ENCODE results near the gene CEP112. TPM values are rescaled to one million over a fixed set of nuclear protein-coding genes. Genes with fewer than 3 reads are reported as not detected.
A peak's percentile ranks its signal among the peaks of the same experiment; 100 is the strongest.

Gene CEP112
- total and polyA plus RNA-seq, 2 of the 8 experiments (the other 6 are each of a cell fraction or from before 2014, with no cell fraction given) = 0.62 to 3.1 TPM

DNA sequence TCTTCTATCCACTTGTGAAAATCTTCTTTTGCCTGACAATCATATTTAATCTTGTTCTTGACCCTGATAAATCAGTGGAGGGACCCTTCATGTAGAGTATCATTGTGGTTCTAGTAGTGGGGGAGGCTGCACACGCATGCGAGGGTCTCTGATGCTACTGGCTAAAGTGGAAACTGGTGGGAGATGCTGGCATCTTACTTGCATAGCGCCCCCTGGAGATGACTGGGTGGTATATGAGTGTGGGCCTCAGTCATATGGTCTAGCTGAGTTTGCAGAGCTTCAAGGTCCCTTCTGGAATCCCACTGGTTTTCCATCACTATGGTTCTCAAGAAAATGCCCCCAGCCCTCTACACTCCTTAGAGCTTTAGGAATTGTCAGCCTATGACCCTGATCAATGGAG, 394.1 kb downstream of the CEP112 start:
- ChIA-PET POLR2A (ENCODE audit: partially characterized antibody) (no interaction called here), CTCF (ENCODE audit: partially characterized antibody) (interaction anchor here (0.6 to 6.7 kb wide), 37 partner anchors 12 to 528 kb away, joined by 3 to 67 read pairs (median 4); no protein-coding TSS in a partner anchor)
- peak; percentile 7 to 69 for DNase-seq (ENCODE audit: low read depth in 1 of 2, low spot score in 2 of 2)
- no peak overlapping the region for H4K5ac ChIP-seq (ENCODE audit: insufficient read length, low read depth, low read length)
- H2BK20ac ChIP-seq (ENCODE audit: low read length) = no peak overlapping the region
- H2AK5ac ChIP-seq (ENCODE audit: low read depth, low read length) = no peak overlapping the region
- H4K20me1 ChIP-seq (replicated peaks in 1 of 2; ENCODE audit: control insufficient read depth in 1 of 2, insufficient read depth in 2 of 2, low read length in 2 of 2) = no peaks in the 10 kb centered on the region
- no peak overlapping the region for H2BK5ac ChIP-seq (ENCODE audit: low read depth, low read length)
- H3K27ac ChIP-seq (ENCODE audit: low read depth, low read length) = no peak overlapping the region
- no peak overlapping the region for H2BK12ac ChIP-seq (ENCODE audit: low read depth, low read length)
- H2BK120ac ChIP-seq (replicated peaks; ENCODE audit: low read depth, low read length) = no peak overlapping the region
- no peak overlapping the region for H3K4me3 ChIP-seq (ENCODE audit: extremely low read depth in 1 of 4, insufficient read depth in 2 of 4, low read depth in 3 of 4, low read length in 4 of 4)
- H3K36me3 ChIP-seq (ENCODE audit: control insufficient read depth in 2 of 4, insufficient read depth in 4 of 4, low read length in 3 of 4) = no peaks in the 10 kb centered on the region
- no peak overlapping the region for H3K9ac ChIP-seq (replicated peaks in 1 of 4; ENCODE audit: extremely low read depth in 1 of 4, low read depth in 3 of 4, low read length in 3 of 4)
- WGBS, 2 experiments (ENCODE audit: extremely low coverage in 1 of 2, insufficient coverage in 1 of 2, insufficient read length in 1 of 2, insufficient replicate concordance in 2 of 2, low coverage in 1 of 2, low lambda C conversion rate in 2 of 2, missing lambda C conversion rate in 1 of 2) = 65% methylated on average over 3 of the region's 3 CpGs; no CpG with 5 or more reads in 1 of the 2 experiments
- H3K4me2 ChIP-seq (ENCODE audit: insufficient read depth in 1 of 2, low read depth in 2 of 2, low read length in 2 of 2) = no peak overlapping the region
- 0 out of 2 replicates have a peak, but pooled peaks cover 2% of the 10 kb centered on the region for H3K79me1 ChIP-seq (ENCODE audit: low read depth, low read length)
- peak; percentile 84 for FAIRE-seq
- H3K18ac ChIP-seq (ENCODE audit: extremely low read depth, low read length) = no peak overlapping the region
- H3K4ac ChIP-seq (replicated peaks; ENCODE audit: insufficient read length, low read depth, low read length) = no peak overlapping the region
- H3K23me2 ChIP-seq (ENCODE audit: low read depth, low read length) = no peaks in the 10 kb centered on the region
- H2AFZ ChIP-seq (ENCODE audit: low read length) = no peak overlapping the region
- H3K79me2 ChIP-seq (ENCODE audit: control insufficient read depth in 1 of 2, insufficient read depth in 2 of 2, low read length in 2 of 2) = no peaks in the 10 kb centered on the region
- no peak overlapping the region for H4K8ac ChIP-seq (ENCODE audit: extremely low read depth, insufficient read depth, low read length)
- no peaks in the 10 kb centered on the region for H3K27me3 ChIP-seq (replicated peaks in 1 of 4; ENCODE audit: control insufficient read depth in 3 of 4, extremely low read depth in 1 of 4, insufficient read depth in 3 of 4, low read length in 3 of 4)
- H2BK15ac ChIP-seq (ENCODE audit: low read length) = no peak overlapping the region
- no peak overlapping the region for H3K56ac ChIP-seq (replicated peaks; ENCODE audit: insufficient read length, low read depth, low read length)
- no peak overlapping the region for H4K91ac ChIP-seq (replicated peaks; ENCODE audit: insufficient read length, low read length)
- no peak overlapping the region for H3K23ac ChIP-seq (ENCODE audit: insufficient read length)
- H3K14ac ChIP-seq (ENCODE audit: insufficient read length) = no peak overlapping the region
- peaks cover 10 to 14% of the 10 kb centered on the region in 2 experiments for H3K9me3 ChIP-seq (ENCODE audit: insufficient read depth in 2 of 2, low read depth in 1 of 2, low read length in 1 of 2)
- H3K4me1 ChIP-seq (replicated peaks in 1 of 4; ENCODE audit: control insufficient read depth in 3 of 4, insufficient read depth in 4 of 4, low read length in 3 of 4) = no peaks in the 10 kb centered on the region
- TF ChIP-seq FOSL1 (IDR thresholded peaks at IDR 0.05; ENCODE audit: insufficient read depth, low read depth, low read length) (no peak), RAD21 (IDR thresholded peaks at IDR 0.05 in 1 of 2, conservative IDR thresholded peaks at IDR 0.05 in 1 of 2; ENCODE audit: low read depth in 2 of 2, low read length in 2 of 2) (peak; percentile 59 to 73), POU5F1 (IDR thresholded peaks at IDR 0.05; ENCODE audit: low read depth, low read length) (no peak), SIRT6 (IDR thresholded peaks at IDR 0.05; ENCODE audit: low read length) (no peak)

Measured in H1 (cell line).